ENCODE data around the gene CYTH1.

CYTH1 gene

DNA sequence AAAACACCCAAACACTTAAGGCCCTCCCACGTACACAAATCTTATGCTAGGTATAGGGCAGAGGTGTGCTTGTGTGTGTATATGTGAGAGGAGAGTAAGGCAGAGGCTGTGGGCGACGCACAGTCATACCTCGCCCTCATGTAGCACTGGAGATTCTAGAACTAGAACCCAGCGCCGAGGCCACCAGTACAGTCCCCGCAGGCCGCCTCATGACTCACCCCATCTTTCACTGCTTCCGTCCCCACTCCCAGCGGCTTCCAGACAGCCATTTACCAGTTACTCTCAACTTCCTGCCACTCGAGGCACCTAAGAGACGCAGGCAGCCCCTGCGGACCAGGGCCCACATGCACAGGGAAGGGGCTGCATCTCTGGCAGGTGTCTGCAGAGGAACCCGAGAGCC lies 23.2 kb upstream of the CYTH1 start:
- DNase-seq (ENCODE audit: low read depth in 3 of 3) = peak; percentile 36 to 71 (median 48)

DNA sequence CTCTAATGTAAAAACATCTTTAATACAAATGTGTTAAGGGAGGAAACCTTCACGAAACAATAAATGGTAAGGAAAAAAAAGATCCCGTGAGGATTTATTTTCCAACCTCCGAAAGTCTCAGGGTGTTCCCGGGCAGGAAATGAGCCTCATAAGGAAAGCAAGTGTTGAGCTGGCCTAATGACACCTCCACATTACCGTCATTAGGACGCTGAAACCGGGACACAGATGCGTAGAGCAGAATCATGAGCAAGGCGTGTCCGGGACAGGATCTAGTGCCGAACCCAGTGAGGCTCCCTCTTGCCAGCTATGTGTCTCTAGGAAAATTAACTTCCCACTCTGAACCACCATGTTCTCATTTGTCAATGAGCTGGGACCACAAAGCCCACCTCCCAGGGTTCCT lies 22.7 kb upstream of the CYTH1 start:
- no peak for DNase-seq (ENCODE audit: low read depth in 3 of 3)

DNA sequence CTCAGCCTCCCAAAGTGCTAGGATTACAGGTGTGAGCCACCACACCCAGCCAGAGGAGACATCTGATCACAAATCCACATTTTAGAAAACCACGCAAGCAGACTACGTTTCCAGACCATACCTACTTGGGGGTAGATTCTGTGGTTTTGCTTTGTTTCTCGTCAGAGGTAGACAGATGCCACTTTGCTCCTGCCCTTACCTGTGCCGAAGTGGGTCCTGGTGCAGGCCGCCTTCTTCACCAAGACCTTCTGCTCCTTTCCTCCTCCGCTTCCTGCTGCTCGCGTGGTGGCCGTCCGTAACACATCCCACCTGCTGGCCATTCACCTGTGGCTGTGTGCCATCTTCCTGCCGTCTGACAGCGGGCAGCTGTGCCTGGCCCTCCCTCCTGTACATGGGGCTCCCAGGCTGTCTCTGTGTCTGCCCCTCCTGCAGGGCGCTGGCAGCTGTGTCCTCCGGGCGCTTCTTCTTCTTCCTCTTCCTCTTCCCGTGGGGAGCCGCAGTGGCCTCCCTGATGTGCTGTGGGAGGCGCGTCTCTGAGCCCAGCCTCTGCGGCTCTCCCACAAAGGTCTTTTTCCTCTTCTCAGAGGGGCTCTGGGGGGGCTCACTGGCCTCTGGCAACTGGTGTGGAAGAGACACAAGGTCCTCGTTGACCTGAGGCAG lies 21.2 kb upstream of the CYTH1 start:
- DNase-seq (ENCODE audit: low read depth in 3 of 3) = no peak

DNA sequence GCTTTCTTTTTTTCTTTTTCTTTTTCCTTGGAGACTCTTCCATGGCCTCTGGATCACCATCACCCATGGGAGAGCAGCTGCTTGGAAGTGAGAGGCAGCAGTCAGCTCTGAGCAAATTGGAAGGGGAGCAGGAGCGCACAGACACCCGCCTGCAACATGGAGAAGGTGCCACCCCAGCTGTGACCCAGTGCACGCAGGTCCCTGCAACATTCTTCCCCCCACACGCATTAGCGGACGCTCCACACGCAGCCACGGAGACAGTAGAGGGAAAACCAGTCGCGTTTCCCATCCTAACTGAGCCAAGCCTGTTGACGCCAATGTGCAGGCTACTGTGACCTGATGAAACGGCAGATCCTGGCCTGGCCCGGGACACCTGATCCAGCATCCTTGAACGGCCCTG lies 20.4 kb upstream of the CYTH1 start:
- DNase-seq (ENCODE audit: low read depth in 3 of 3) = no peak

DNA sequence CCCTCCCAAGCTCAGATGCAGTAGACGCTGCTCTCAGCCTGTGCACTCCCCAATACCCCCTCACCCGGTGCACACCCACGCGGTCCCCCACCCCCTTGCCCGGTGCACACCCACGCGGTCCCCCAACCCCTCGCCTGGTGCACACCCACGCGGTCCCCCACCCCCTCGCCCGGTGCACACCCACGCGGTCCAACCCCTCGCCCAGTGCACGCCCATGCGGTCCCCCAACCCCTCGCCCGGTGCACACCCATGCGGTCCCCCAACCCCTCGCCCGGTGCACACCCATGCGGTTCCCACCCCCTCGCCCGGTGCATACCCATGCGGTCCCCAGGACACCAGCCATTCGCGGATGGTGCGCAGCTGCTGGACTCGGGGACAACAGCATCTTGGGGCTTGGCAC lies 19.9 kb upstream of the CYTH1 start:
- DNase-seq (ENCODE audit: low read depth in 3 of 3) = no peak

DNA sequence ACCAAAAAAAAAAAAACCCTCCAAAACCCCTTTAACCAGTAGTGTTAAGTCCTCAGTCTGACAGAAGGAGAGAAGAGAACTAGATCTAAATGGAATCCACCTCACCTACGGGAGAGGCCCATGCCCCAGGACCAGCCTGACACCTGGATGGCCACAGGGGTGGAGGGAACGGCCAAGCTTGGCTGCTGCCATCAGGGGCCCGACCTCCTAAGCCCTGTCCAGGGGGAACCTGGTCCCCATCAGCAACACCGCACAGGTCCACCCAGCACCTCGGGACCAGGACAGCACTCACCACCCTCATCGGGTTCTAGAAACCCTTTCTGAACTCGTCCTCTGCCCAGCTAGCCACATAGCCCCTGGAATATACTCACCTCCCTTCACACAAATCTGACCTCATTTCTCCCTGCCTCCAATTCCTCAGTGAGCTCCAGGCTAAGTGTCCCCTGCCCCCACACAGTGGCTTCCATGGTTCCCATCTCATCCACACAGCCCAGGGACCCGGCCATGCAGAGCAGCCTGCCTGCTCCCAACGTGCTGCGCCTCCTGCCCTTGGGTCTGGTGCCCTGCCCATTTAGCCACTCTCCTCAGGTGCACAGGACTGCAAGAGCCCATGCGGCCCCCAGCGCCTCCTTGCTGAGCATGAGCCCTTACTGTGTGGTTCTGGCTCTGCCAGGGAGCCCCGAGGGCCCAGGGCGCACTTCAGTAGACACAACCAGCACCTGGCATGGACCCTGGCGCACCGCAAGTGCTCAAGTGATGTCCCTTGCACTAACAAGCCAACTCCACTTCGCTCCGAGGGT lies 18.3 kb upstream of the CYTH1 start:
- DNase-seq (ENCODE audit: low read depth in 3 of 3) = no peak

DNA sequence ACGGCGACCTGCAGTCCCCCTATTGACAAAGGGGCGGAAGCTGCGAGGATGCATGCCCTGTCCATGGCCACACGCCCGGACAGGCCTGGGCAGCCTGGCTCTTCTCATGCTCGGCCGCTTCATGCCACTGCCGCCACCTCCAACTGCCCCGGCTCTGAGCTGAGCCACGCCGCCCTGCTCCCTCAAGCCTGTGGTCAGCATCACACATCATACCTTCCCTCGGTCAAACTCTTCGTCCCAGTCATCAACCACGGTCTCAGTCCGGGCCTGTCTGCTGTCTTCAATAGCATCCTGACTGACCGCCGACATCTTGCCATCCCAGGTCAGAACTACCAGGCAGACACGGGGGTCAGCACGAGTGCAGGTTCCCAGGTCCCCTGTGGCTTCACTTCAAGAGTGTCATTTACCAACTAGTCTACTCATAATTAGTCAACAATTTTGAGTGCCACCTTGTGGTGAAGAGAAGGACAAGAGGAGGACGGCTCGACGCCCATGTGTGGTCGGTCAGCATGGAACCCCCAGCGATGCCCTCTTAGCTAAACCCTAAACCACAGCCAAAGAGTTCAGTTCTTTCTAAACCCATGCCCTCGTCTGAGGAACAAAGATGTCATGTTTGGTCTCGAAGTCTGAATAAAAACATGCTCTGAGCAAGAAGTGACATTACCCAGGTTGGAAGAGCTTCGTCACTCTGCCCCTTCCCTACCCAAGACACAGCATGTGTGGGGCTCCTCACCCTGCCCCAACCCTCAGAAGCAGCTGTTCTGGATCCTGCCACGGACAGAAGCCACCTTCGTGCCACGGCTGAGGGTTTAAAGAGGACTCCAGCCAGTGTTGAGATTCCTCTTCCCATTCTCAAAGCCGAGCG lies 16.9 kb upstream of the CYTH1 start:
- DNase-seq (ENCODE audit: low read depth in 3 of 3) = no peak

DNA sequence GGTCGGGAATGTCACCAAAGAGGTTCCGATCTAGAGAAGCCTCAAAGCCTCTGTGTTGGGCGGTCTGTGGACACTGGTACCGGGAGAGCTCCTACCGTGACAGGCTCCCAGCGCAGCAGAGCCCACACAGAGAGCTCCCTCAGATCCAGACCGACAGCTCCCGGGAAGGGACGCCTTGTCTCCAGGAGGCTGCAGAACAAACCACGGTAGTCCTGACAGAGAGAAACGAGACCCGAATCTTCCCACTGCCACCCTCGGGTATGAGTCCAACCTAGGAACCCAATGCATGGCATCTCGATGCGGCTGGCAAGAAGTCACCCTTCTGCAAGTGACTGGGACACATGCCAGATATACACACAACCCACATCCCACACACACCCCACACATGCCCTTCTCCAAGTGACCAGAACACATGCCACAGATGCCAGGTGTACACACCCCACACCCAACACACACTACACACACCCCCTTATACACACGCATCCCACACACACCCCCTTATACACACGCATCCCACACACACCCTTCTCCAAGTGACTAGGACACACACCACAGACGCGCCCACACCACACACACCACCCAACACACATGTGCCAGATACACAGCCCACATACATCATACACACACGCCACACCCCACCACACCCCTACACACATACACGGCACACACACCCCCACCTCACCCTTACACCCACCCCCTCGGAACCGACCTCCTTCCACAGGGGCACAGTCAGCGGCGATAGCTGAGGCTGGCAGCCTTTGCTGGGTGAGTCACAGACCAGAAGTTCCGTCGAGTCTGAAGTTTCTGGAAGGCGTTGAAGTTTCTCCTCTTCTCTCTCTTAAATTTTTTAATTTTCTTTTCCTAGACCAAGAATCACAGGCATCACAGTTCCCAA lies 15.9 kb upstream of the CYTH1 start:
- no peak for DNase-seq (ENCODE audit: low read depth in 3 of 3)

DNA sequence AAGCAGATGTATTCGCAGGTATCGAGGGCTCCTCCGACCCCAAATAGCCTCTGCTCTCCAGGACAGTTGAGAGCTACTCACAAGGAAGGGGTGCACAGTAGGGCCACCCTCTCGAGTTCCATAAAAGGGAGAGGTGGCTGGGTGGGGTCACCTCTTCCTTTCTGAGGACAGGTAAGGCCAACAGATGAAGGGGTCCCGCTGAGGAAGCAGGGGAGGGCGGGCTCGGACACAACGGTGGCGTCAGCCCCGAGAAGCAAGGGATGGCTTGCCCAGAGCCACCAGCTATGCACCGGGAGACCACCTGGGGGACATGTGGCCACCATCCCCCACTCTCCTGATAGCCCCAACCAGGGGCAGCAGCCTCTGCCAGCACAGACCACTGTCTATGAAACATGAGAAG lies 15.1 kb upstream of the CYTH1 start:
- no peak for DNase-seq (ENCODE audit: low read depth in 3 of 3)

DNA sequence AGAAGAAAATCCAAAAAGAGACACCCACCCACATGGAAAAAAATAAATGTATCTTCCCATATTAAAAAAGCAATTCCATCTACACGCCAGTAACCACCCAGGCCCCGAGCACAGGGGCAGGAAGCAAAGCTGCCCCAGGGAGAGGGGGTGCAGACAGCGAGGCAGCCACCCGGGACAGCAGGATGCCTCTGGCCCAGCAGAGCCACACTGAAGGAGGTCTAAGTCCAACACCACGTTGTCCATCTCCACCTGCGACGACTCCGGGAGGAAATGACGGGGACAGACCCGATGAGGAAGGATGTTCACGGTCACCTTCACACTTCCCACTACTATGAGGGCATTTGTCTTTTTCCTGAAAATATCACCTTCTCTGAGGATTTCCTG lies 14.4 kb upstream of the CYTH1 start:
- no peak for DNase-seq (ENCODE audit: low read depth in 3 of 3)

DNA sequence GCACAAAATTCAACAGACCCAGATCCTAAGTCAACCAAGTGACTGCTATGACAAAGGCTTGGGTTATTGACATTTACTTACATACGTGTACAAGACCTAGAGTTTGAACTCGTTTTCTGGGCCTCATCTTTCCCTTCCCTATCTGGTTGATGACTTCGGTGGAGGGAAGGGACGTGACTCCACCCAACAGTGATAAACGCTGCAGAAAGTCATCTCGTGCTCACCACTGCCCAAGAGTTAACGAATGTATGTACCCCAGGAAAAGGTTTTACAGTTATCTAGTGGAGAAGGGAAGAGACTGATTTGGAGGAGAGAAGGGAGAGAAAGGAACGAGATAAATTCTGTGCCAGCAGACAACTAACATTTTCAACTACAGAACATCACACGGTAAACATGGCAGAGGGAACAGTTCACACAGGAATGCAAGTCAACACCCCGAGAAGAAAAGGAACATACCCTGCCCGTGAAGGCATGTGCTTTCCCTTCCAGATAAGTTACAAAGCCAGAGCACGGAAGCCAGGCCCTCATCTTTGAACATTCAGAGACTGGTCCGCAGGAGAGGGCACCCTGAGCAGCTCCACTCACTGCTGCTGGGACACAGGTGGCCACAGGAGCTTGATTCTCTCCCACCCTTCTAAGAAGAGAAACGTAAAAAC lies 13.9 kb upstream of the CYTH1 start:
- DNase-seq (ENCODE audit: low read depth in 3 of 3) = no peak

DNA sequence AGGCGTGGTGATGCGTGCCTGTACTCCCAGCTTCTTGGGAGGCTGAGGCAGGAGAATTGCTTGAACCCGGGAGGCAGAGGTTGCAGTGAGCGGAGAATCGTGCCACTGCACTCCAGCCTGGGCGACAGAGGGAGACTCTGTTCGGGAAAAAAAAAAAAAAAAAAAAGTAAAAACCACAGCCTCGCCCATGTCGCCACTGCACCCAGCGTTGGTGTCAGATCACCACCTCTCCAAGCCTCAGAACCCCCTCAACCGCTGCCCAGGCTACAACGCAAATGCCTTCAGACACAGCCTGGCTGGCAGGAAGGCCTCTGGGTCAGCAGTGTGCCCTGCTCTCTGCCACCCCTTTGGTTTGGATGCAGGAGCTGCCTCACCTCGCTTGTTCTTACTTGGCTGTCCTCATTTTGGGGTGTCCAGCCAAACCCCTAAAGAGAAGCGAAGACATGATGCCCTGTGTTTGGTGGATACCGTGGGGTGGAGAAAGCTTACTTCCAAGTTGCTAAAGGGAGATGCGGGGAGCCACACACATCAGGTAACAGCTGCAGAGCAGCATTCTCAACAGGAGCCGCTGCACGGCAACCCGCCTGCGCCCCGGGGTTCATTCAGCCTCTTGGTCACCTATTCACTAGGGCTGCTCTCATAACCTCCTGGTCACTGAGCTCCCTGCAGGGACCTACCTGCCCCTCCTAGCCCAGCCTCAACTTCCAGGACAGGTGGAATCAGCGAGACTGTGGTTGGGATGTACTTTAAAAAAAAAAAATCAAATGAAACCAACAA lies 13.0 kb upstream of the CYTH1 start:
- no peak for DNase-seq (ENCODE audit: low read depth in 3 of 3)

DNA sequence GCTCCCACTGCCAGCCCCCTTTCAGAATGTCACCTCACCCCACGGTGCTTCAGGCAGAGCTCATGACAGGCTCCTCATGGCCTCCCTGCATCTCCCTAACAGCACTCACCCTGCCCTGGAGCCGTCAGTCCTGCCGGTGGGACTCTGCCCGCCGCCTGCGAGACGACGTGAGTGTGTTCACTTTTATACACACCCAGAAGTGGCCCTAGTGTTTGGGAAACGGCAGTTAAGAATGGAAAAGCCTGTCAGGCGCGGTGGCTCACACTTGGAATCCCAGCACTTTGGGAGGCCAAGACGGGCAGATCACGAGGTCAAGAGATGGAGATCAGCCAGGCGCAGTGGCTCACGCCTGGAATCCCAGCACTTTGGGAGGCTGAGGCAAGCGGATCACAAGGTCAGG lies 12.3 kb upstream of the CYTH1 start:
- DNase-seq (ENCODE audit: low read depth in 3 of 3) = no peak

DNA sequence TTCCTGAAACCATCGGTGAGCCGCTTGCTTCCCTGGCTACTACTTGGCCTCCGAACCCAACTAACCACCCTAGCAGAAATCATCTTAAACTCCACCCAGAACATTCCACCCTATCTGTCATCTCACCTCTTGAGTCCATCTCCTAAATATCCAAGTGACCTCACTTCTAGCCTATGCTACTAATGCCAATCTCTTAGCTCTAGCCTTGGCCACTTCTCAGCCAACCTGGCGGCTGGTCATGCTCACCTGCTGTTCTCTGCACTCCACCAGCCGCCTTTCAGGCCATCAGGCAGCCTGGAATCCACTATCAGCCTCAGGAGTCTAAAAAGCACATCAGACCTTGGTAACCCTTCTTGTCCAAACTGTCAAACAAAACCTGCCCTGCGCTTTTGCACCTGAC lies 11.9 kb upstream of the CYTH1 start:
- no peak for DNase-seq (ENCODE audit: low read depth in 3 of 3)

DNA sequence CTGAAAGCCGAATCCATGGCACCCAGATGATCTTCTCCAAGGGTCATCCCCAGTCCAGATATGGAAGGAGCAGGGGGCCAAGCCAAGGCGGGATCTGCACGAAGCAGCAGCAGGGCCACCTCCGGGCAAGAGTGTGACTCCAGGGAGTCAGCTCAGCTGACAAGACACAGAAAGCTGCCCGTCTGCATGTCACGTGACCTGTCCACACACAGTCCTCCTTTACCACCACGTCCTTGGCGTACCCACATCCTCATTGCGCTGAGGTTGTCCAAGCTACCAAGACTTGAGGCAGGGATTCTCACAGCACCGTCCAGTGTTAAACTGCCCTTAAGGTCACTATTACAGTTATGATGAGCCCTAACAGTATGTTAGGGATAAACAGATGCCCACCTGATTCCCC lies 11.3 kb upstream of the CYTH1 start:
- no peak for DNase-seq (ENCODE audit: low read depth in 3 of 3)

DNA sequence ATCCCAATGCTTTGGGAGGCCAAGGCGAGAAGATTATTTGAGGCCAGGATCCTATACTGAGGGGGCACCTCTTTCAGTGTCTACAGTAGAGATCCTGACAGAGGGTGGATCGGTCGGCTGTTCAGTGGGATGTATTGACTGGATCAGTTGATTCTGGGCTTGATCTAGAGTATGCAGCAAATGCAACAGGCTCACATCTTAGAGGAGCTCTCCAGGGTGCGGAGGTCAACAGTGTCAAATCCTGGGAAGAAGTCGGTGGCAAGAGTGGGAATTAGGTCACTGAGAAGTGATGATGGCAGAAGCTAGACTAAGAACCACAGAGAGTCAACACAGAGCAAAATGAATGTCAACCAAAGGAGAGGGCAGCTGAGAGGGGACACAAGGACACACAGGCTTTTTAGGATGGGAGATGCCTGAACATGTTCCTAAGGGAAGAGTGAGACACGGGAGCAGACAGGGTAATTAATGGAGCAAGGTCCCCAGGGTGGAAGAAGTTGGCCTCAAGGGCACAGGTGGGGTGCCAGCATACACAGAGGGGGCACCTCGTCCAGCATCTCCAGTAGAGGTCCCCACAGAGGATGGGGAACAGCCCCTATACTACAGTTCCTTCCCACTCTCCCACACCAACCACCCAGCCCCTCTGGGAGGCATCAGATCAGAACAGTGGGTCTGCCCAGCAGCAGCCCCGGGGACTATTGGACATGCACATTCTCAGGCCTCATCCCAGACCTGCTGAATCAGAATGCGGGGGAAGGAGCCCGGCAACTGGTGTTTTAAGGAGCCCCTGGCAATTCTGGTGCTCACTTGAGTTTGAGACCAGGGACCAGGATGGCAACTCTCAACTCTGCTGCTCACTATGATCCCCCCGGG lies 10.0 kb upstream of the CYTH1 start:
- no peak for DNase-seq (ENCODE audit: low read depth in 3 of 3)

DNA sequence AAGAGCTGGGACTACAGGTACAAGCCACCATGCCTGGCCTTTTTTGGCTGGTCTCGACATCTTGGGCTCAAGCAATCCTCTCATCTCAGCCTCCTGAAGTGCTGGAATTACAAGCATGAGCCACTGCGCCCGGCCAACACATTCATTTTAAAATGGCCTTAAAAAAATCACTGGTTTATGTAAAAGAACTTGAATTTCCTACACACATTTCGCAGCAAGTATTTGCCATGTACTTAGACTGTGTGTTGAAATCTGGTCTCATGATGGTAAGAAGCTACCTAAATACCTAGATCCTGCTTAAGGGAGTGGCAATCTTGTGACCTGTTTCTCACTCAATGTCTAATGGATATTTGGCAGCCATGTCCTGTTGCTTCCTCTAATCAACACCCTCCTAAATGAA lies 8.5 kb upstream of the CYTH1 start:
- DNase-seq (ENCODE audit: low read depth in 3 of 3) = no peak

DNA sequence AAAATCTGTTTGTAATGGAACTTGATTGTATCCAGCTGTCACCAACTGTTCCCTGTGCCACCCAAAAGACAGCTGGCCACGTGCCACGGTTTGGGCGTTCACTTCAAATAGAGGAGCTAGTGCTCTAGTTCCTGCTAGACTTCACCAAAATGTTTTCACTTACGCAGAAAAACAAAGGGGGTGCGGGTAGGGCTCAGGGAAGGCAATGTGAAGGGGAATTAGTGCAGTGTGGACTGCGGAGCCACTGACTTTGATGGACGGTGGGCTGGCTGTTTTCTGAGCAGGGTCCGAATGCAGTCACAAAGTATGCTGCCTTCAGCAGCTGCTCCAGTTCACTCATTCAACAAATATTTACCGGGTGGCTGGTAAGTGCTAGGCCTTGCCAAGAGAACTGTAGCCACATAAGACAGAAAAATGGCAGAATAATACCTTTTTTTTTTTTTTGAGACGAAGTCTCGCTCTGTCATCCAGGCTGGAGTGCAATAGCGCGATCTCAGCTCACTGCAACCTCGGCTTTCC lies 7.6 kb upstream of the CYTH1 start:
- no peak for DNase-seq (ENCODE audit: low read depth in 3 of 3)

DNA sequence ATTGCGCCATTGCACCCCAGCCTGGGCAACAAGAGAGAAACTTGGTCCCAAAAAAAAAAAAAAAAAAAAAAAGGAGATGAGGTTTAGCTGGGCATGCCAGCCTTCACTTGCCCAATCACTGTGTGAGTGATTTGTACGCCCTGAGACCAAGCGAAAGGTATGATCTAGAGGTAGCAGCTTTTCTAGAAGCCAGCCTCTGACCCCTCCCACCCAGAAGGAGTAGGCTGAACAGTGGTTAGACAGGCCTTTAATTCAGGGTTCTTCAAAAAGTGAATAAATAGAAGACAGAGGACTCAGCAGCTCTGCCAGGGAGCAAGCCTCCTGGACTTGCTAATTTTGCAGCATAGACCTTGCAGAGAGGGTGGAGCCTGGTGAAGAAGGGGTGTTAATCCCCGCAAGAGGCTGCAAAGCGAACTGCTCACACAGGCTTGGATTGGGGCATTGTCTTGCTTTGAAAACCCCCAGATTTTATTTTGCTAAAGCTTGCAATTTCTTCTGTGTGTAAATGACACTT lies 7.1 kb upstream of the CYTH1 start:
- no peak for DNase-seq (ENCODE audit: low read depth in 3 of 3)
